ENCODE measurements around the gene NFYC. TPM values are rescaled to one million over a fixed set of nuclear protein-coding genes. Genes with fewer than 3 reads are reported as not detected.

NFYC gene
- total and polyA plus RNA-seq, 8 donors: 54.6 to 98.1 (median 86.0) TPM

- Histone ChIP-seq H3K4me1 (peaks cover 0 to 7% of the 10 kb centered on the region in 2 donors), H3K9me3 (no peaks in the 10 kb centered on the region), H3K27me3 (no peaks in the 10 kb centered on the region), H3K4me3 (no peak overlapping the region), H3K36me3 (peaks cover 0 to 59% of the 10 kb centered on the region in 2 donors), H3K27ac (peak overlapping the region; percentile 10 to 43)
- DNase-seq: peak in 1 of 4 donors; percentile 31
- no peak for TF ChIP-seq CTCF (IDR thresholded peaks at IDR 0.05)
- intact Hi-C loops (cut with DNase I): no loop called here
- peak; percentile 81 for ATAC-seq
Measured at GRCh38 chr1:40742363-40743061, 51.0 kb downstream of the NFYC start.

GRCh38 chr1:40743452-40743851 lies 51.9 kb downstream of the NFYC start:
- DNase-seq (no peak), ATAC-seq (no peak)
- Histone ChIP-seq H3K4me1 (peaks cover 0 to 7% of the 10 kb centered on the region in 2 donors), H3K27me3 (no peaks in the 10 kb centered on the region), H3K9me3 (no peaks in the 10 kb centered on the region), H3K36me3 (peaks cover 0 to 66% of the 10 kb centered on the region in 2 donors), H3K4me3 (no peak overlapping the region), H3K27ac (peak overlapping the region in 1 of 2 donors; percentile 43)
- intact Hi-C loops (cut with DNase I): no loop called here
- no peak for TF ChIP-seq CTCF (IDR thresholded peaks at IDR 0.05)

GRCh38 chr1:40743860-40744259 lies 52.4 kb downstream of the NFYC start:
- intact Hi-C loops (cut with DNase I): no loop called here
- Histone ChIP-seq H3K27me3 (no peaks in the 10 kb centered on the region), H3K9me3 (no peaks in the 10 kb centered on the region), H3K36me3 (peaks cover 0 to 66% of the 10 kb centered on the region in 2 donors), H3K4me1 (peaks cover 0 to 7% of the 10 kb centered on the region in 2 donors), H3K4me3 (no peak overlapping the region), H3K27ac (no peak overlapping the region)
- ATAC-seq: no peak
- no peak for DNase-seq
- no peak for TF ChIP-seq CTCF (IDR thresholded peaks at IDR 0.05)

GRCh38 chr1:40745176-40745575 lies 53.7 kb downstream of the NFYC start:
- no peak for TF ChIP-seq CTCF (IDR thresholded peaks at IDR 0.05)
- intact Hi-C loops (cut with DNase I): no loop called here
- no peaks in the 10 kb centered on the region for H3K27me3 ChIP-seq
- H3K27ac ChIP-seq: no peak overlapping the region
- DNase-seq (no peak), ATAC-seq (no peak)
- H3K9me3 ChIP-seq: no peaks in the 10 kb centered on the region
- no peak overlapping the region for H3K4me3 ChIP-seq
- peaks cover 0 to 66% of the 10 kb centered on the region in 2 donors for H3K36me3 ChIP-seq
- peaks cover 0 to 7% of the 10 kb centered on the region in 2 donors for H3K4me1 ChIP-seq

GRCh38 chr1:40746344-40747090 lies 55.0 kb downstream of the NFYC start:
- ATAC-seq: no peak
- Histone ChIP-seq H3K4me1 (peaks cover 0 to 7% of the 10 kb centered on the region in 2 donors), H3K27me3 (no peaks in the 10 kb centered on the region), H3K36me3 (peaks cover 0 to 57% of the 10 kb centered on the region in 2 donors), H3K27ac (no peak overlapping the region), H3K9me3 (no peaks in the 10 kb centered on the region), H3K4me3 (no peak overlapping the region)
- TF ChIP-seq CTCF (IDR thresholded peaks at IDR 0.05): no peak
- intact Hi-C loops (cut with DNase I): no loop called here
- no peak for DNase-seq
